HUES64 (cell line): ENCODE results near the gene SHANK3.

Source experiments
- H3K27ac ChIP-seq: 2 replicates; pipeline ENCODE4 v1.7.0; 2013; ENCODE audit warnings: low read depth, low read length, inconsistent platforms
- H3K27me3 ChIP-seq: 2 replicates; pipeline ENCODE4 v1.6.1; 2013; ENCODE audit warnings: mild to moderate bottlenecking, low read length; ENCODE audit not compliant: insufficient read depth
- H3K36me3 ChIP-seq: 2 replicates; pipeline ENCODE4 v1.6.1; 2013; ENCODE audit warnings: mild to moderate bottlenecking, low read length; ENCODE audit not compliant: insufficient read depth
- H3K4me1 ChIP-seq: 2 replicates; pipeline ENCODE4 v1.6.1; 2013; ENCODE audit warnings: mild to moderate bottlenecking, low read length, moderate library complexity; ENCODE audit not compliant: insufficient read depth
- H3K4me3 ChIP-seq: 2 replicates; pipeline ENCODE4 v1.5.1; 2013; ENCODE audit warnings: mild to moderate bottlenecking, low read length, moderate library complexity
- H3K9ac ChIP-seq: 2 replicates; pipeline ENCODE4 v1.6.1; 2013; ENCODE audit warnings: mild to moderate bottlenecking, low read depth, low read length
- H3K9me3 ChIP-seq: 2 replicates; pipeline ENCODE4 v1.6.1; 2013; ENCODE audit warnings: low read depth, low read length; ENCODE audit not compliant: insufficient read depth
- WGBS: fragments of 150-250, 120-280 bp; methylation state at CpG from one replicate; pipeline ENCODE4 v1.1.7; 2013; ENCODE audit warnings: missing lambda C conversion rate; 5-methylcytosine and 5-hydroxymethylcytosine counted together

SHANK3 gene

GRCh38 chr22:50716290-50717024 is 43.8 kb downstream of the SHANK3 start:
- H3K4me1 ChIP-seq: no peaks in the 10 kb centered on the region
- no peak overlapping the region for H3K9ac ChIP-seq
- 91% methylated on average over 13 of the region's 13 CpGs for WGBS
- no peaks in the 10 kb centered on the region for H3K36me3 ChIP-seq
- H3K27me3 ChIP-seq: peaks cover 45% of the 10 kb centered on the region
- H3K4me3 ChIP-seq: no peak overlapping the region
- H3K27ac ChIP-seq: no peak overlapping the region
- H3K9me3 ChIP-seq: no peaks in the 10 kb centered on the region

GRCh38 chr22:50717709-50718351 is 45.2 kb downstream of the SHANK3 start:
- no peak overlapping the region for H3K4me3 ChIP-seq
- no peaks in the 10 kb centered on the region for H3K36me3 ChIP-seq
- H3K9me3 ChIP-seq: no peaks in the 10 kb centered on the region
- WGBS: 80% methylated on average over 10 of the region's 10 CpGs
- peaks cover 57% of the 10 kb centered on the region for H3K27me3 ChIP-seq
- no peaks in the 10 kb centered on the region for H3K4me1 ChIP-seq
- H3K27ac ChIP-seq: no peak overlapping the region
- H3K9ac ChIP-seq: no peak overlapping the region

GRCh38 chr22:50718352-50718709 is 45.7 kb downstream of the SHANK3 start:
- H3K27me3 ChIP-seq: peaks cover 57% of the 10 kb centered on the region

GRCh38 chr22:50719814-50720300 is 47.2 kb downstream of the SHANK3 start:
- WGBS: 7% methylated on average over 40 of the region's 40 CpGs
- H3K36me3 ChIP-seq: no peaks in the 10 kb centered on the region
- peak overlapping the region; percentile 45; the same call in 1 of the 2 replicates for H3K4me3 ChIP-seq
- peaks cover 57% of the 10 kb centered on the region for H3K27me3 ChIP-seq
- H3K9ac ChIP-seq: 0 out of 2 replicates have a peak overlapping the region, but pooled peaks have one; percentile 20
- no peaks in the 10 kb centered on the region for H3K9me3 ChIP-seq
- no peaks in the 10 kb centered on the region for H3K4me1 ChIP-seq
- H3K27ac ChIP-seq: no peak overlapping the region

More at GRCh38 chr22:50718352-50718709, 45.7 kb downstream of the SHANK3 start:
- Histone ChIP-seq H3K4me1 (no peaks in the 10 kb centered on the region), H3K27ac (no peak overlapping the region), H3K36me3 (no peaks in the 10 kb centered on the region), H3K4me3 (no peak overlapping the region), H3K9me3 (no peaks in the 10 kb centered on the region), H3K9ac (no peak overlapping the region)
- WGBS: 94% methylated on average over 10 of the region's 10 CpGs

GRCh38 chr22:50720301-50721256 is 48.0 kb downstream of the SHANK3 start:
- H3K4me1 ChIP-seq: no peaks in the 10 kb centered on the region
- H3K36me3 ChIP-seq: no peaks in the 10 kb centered on the region
- H3K9ac ChIP-seq: peak overlapping the region; percentile 35; the same call in 1 of the 2 replicates
- 10% methylated on average over 132 of the region's 132 CpGs for WGBS
- H3K4me3 ChIP-seq: peak overlapping the region; percentile 45
- no peak overlapping the region for H3K27ac ChIP-seq
- H3K9me3 ChIP-seq: no peaks in the 10 kb centered on the region
- H3K27me3 ChIP-seq: peaks cover 57% of the 10 kb centered on the region

- Histone ChIP-seq H3K9me3 (no peaks in the 10 kb centered on the region), H3K4me1 (no peaks in the 10 kb centered on the region), H3K27ac (no peak overlapping the region), H3K27me3 (peaks cover 57% of the 10 kb centered on the region), H3K9ac (0 out of 2 replicates have a peak overlapping the region, but pooled peaks have one; percentile 35), H3K36me3 (no peaks in the 10 kb centered on the region), H3K4me3 (no peak overlapping the region)
- WGBS: 85% methylated on average over 32 of the region's 32 CpGs
Measured at GRCh38 chr22:50721257-50721844, 48.7 kb downstream of the SHANK3 start.

- no peak overlapping the region for H3K9ac ChIP-seq
- no peak overlapping the region for H3K27ac ChIP-seq
- H3K36me3 ChIP-seq: no peaks in the 10 kb centered on the region
- H3K4me3 ChIP-seq: no peak overlapping the region
- no peaks in the 10 kb centered on the region for H3K4me1 ChIP-seq
- H3K27me3 ChIP-seq: peaks cover 54% of the 10 kb centered on the region
- WGBS: 91% methylated on average over 33 of the region's 33 CpGs
- no peaks in the 10 kb centered on the region for H3K9me3 ChIP-seq
Measured at GRCh38 chr22:50722048-50722701, 49.6 kb downstream of the SHANK3 start.
